ENCODE data around the gene BCAR3. TPM values are rescaled to one million over a fixed set of nuclear protein-coding genes. Genes with fewer than 3 reads are reported as not detected.

Gene BCAR3
- total RNA-seq, 3 donors from 2014 or later: 26.7 to 42.7 (median 30.2) TPM

- no peaks in the 10 kb centered on the region for H3K9me3 ChIP-seq
- no peak overlapping the region for H3K4me3 ChIP-seq
- no peak for DNase-seq (ENCODE audit: low spot score in 2 of 2)
- no peaks in the 10 kb centered on the region for H3K27me3 ChIP-seq
- no peak for TF ChIP-seq POLR2AphosphoS5 (IDR thresholded peaks at IDR 0.05)
- no peak for TF ChIP-seq POLR2A (IDR thresholded peaks at IDR 0.05)
- no peak for TF ChIP-seq CTCF (IDR thresholded peaks at IDR 0.05)
- H3K36me3 ChIP-seq: no peaks in the 10 kb centered on the region
- H3K27ac ChIP-seq: peak overlapping the region; percentile 23 to 64
- intact Hi-C loops (cut with DNase I; ENCODE audit: low total_unique reads): no loop called here
- H3K4me1 ChIP-seq: peaks cover 0 to 29% of the 10 kb centered on the region in 2 donors
Measured at GRCh38 chr1:93600663-93601062, 81.0 kb downstream of the BCAR3 start.

GRCh38 chr1:93599479-93599878 is 82.2 kb downstream of the BCAR3 start:
- H3K27me3 ChIP-seq: no peaks in the 10 kb centered on the region
- H3K36me3 ChIP-seq: no peaks in the 10 kb centered on the region
- no peak overlapping the region for H3K4me3 ChIP-seq
- H3K9me3 ChIP-seq: no peaks in the 10 kb centered on the region
- TF ChIP-seq POLR2A (IDR thresholded peaks at IDR 0.05) (no peak), CTCF (IDR thresholded peaks at IDR 0.05) (no peak), POLR2AphosphoS5 (IDR thresholded peaks at IDR 0.05) (no peak)
- H3K27ac ChIP-seq: peak overlapping the region; percentile 64 to 74
- peaks cover under 1 to 29% of the 10 kb centered on the region in 2 donors for H3K4me1 ChIP-seq
- intact Hi-C loops (cut with DNase I; ENCODE audit: low total_unique reads): no loop called here
- DNase-seq (ENCODE audit: low spot score in 2 of 2): no peak

GRCh38 chr1:93598861-93599439 is 82.7 kb downstream of the BCAR3 start:
- no peak for DNase-seq (ENCODE audit: low spot score in 2 of 2)
- intact Hi-C loops (cut with DNase I; ENCODE audit: low total_unique reads): no loop called here
- Histone ChIP-seq H3K4me1 (peaks cover 6 to 29% of the 10 kb centered on the region in 2 donors), H3K27me3 (no peaks in the 10 kb centered on the region), H3K27ac (peak overlapping the region; percentile 67 to 74), H3K36me3 (no peaks in the 10 kb centered on the region), H3K9me3 (no peaks in the 10 kb centered on the region), H3K4me3 (no peak overlapping the region)
- TF ChIP-seq CTCF (IDR thresholded peaks at IDR 0.05) (no peak), POLR2AphosphoS5 (IDR thresholded peaks at IDR 0.05) (no peak), POLR2A (IDR thresholded peaks at IDR 0.05) (no peak)

- Histone ChIP-seq H3K27ac (peak overlapping the region; percentile 67 to 74), H3K27me3 (no peaks in the 10 kb centered on the region), H3K4me3 (no peak overlapping the region), H3K4me1 (peaks cover 7 to 29% of the 10 kb centered on the region in 2 donors), H3K36me3 (no peaks in the 10 kb centered on the region), H3K9me3 (no peaks in the 10 kb centered on the region)
- intact Hi-C loops (cut with DNase I; ENCODE audit: low total_unique reads): no loop called here
- no peak for DNase-seq (ENCODE audit: low spot score in 2 of 2)
- no peak for TF ChIP-seq POLR2AphosphoS5 (IDR thresholded peaks at IDR 0.05)
- no peak for TF ChIP-seq POLR2A (IDR thresholded peaks at IDR 0.05)
- no peak for TF ChIP-seq CTCF (IDR thresholded peaks at IDR 0.05)
Measured at GRCh38 chr1:93598396-93598795, 83.2 kb downstream of the BCAR3 start.

GRCh38 chr1:93597709-93598108 is 83.9 kb downstream of the BCAR3 start:
- peak in 1 of 2 donors; percentile 68 for DNase-seq (ENCODE audit: low spot score in 2 of 2)
- intact Hi-C loops (cut with DNase I; ENCODE audit: low total_unique reads): no loop called here
- Histone ChIP-seq H3K4me1 (peaks cover 7 to 31% of the 10 kb centered on the region in 2 donors), H3K9me3 (no peaks in the 10 kb centered on the region), H3K36me3 (no peaks in the 10 kb centered on the region), H3K27ac (peak overlapping the region; percentile 67 to 74), H3K27me3 (no peaks in the 10 kb centered on the region), H3K4me3 (no peak overlapping the region)
- TF ChIP-seq CTCF (IDR thresholded peaks at IDR 0.05) (no peak), POLR2AphosphoS5 (IDR thresholded peaks at IDR 0.05) (no peak), POLR2A (IDR thresholded peaks at IDR 0.05) (no peak)
